ENCODE data around the gene ACTN3. TPM values are rescaled to one million over a fixed set of nuclear protein-coding genes. Genes with fewer than 3 reads are reported as not detected.
A peak's percentile ranks its signal among the peaks of the same experiment; 100 is the strongest.

The ACTN3 gene
- polyA plus RNA-seq, 3 donors: not detected

GRCh38 chr11:66559866-66560676 is 13.4 kb downstream of the ACTN3 start:
- no peak overlapping the region for H2AFZ ChIP-seq (ENCODE audit: insufficient read depth, low read depth, low read length, poor library complexity, severe bottlenecking)
- H3K4me1 ChIP-seq (ENCODE audit: control insufficient read depth in 1 of 2, insufficient read depth in 2 of 2, low read length in 2 of 2): peaks cover 0 to 5% of the 10 kb centered on the region in 2 donors
- no peaks in the 10 kb centered on the region for H3K9me3 ChIP-seq (replicated peaks in 1 of 2; ENCODE audit: control insufficient read depth in 1 of 2, insufficient read depth in 1 of 2, low read length in 2 of 2)
- Mint-ChIP-seq H3K4me1 (peaks cover 8% of the 10 kb centered on the region), H3K36me3 (no peaks in the 10 kb centered on the region), H3K9me3 (peaks cover 0 to 2% (median 0%) of the 10 kb centered on the region in 7 donors), H3K27me3 (ENCODE audit: low read depth in 3 of 3) (peaks cover 17 to 34% (median 20%) of the 10 kb centered on the region in 3 donors), H3K4me3 (no peak overlapping the region), H3K27ac (no peak overlapping the region)
- intact Hi-C loops (cut with micrococcal nuclease): no loop called here
- H4K20me1 ChIP-seq (ENCODE audit: insufficient read depth, low read length): no peaks in the 10 kb centered on the region
- no peak overlapping the region for H3K4me3 ChIP-seq (replicated peaks in 1 of 3; ENCODE audit: low read depth in 2 of 3, low read length in 3 of 3)
- no peaks in the 10 kb centered on the region for H3K36me3 ChIP-seq (replicated peaks in 1 of 2; ENCODE audit: control insufficient read depth in 1 of 2, insufficient read depth in 2 of 2, low read length in 2 of 2)
- TF ChIP-seq CTCF (IDR thresholded peaks at IDR 0.05): no peak
- DNase-seq: peak in 1 of 3 donors; percentile 2
- H3K27ac ChIP-seq (ENCODE audit: low read depth in 1 of 2, low read length in 2 of 2): no peak overlapping the region
- H3K4me2 ChIP-seq (replicated peaks; ENCODE audit: extremely low read depth, low read length, poor library complexity, severe bottlenecking): no peak overlapping the region
- 89% methylated on average over 12 of the region's 27 CpGs for WGBS (ENCODE audit: insufficient coverage)
- peaks cover 3 to 19% of the 10 kb centered on the region in 2 donors for H3K27me3 ChIP-seq (ENCODE audit: control insufficient read depth in 2 of 2, insufficient read depth in 2 of 2, low read length in 2 of 2)
- no peak overlapping the region for H3K9ac ChIP-seq (ENCODE audit: insufficient read depth, low read length, poor library complexity, severe bottlenecking)
- no peaks in the 10 kb centered on the region for H3K79me2 ChIP-seq (ENCODE audit: insufficient read depth, low read length)

- DNase-seq: no peak
- Histone ChIP-seq H2AFZ (ENCODE audit: insufficient read depth, low read depth, low read length, poor library complexity, severe bottlenecking) (no peak overlapping the region), H3K36me3 (replicated peaks in 1 of 2; ENCODE audit: control insufficient read depth in 1 of 2, insufficient read depth in 2 of 2, low read length in 2 of 2) (no peaks in the 10 kb centered on the region), H3K9me3 (replicated peaks in 1 of 2; ENCODE audit: control insufficient read depth in 1 of 2, insufficient read depth in 1 of 2, low read length in 2 of 2) (no peaks in the 10 kb centered on the region), H3K27me3 (ENCODE audit: control insufficient read depth in 2 of 2, insufficient read depth in 2 of 2, low read length in 2 of 2) (peaks cover 3 to 19% of the 10 kb centered on the region in 2 donors), H3K79me2 (ENCODE audit: insufficient read depth, low read length) (no peaks in the 10 kb centered on the region), H3K4me1 (ENCODE audit: control insufficient read depth in 1 of 2, insufficient read depth in 2 of 2, low read length in 2 of 2) (peaks cover 0 to 5% of the 10 kb centered on the region in 2 donors), H3K4me2 (replicated peaks; ENCODE audit: extremely low read depth, low read length, poor library complexity, severe bottlenecking) (no peak overlapping the region), H3K27ac (ENCODE audit: low read depth in 1 of 2, low read length in 2 of 2) (no peak overlapping the region), H3K9ac (ENCODE audit: insufficient read depth, low read length, poor library complexity, severe bottlenecking) (no peak overlapping the region), H4K20me1 (ENCODE audit: insufficient read depth, low read length) (no peaks in the 10 kb centered on the region), H3K4me3 (replicated peaks in 1 of 3; ENCODE audit: low read depth in 2 of 3, low read length in 3 of 3) (no peak overlapping the region)
- Mint-ChIP-seq H3K4me3 (no peak overlapping the region), H3K9me3 (peaks cover 0 to 2% (median 0%) of the 10 kb centered on the region in 7 donors), H3K27me3 (ENCODE audit: low read depth in 3 of 3) (peaks cover 16 to 32% (median 20%) of the 10 kb centered on the region in 3 donors), H3K36me3 (no peaks in the 10 kb centered on the region), H3K4me1 (peaks cover 8% of the 10 kb centered on the region), H3K27ac (no peak overlapping the region)
- no peak for TF ChIP-seq CTCF (IDR thresholded peaks at IDR 0.05)
- WGBS (ENCODE audit: insufficient coverage): 94% methylated on average over 12 of the region's 14 CpGs
- intact Hi-C loops (cut with micrococcal nuclease): no loop called here
These were observed 14.7 kb downstream of the ACTN3 start for GRCh38 chr11:66561178-66561974.
